Neural progenitor cell (in vitro differentiated cells): ENCODE measurements around the gene CDH13.

Experiments used
- EZH2 ChIP-seq: fragments of 200-600 bp; sonication (generic); IDR thresholded peaks from 2 replicates; pipeline ENCODE4 v1.6.1; 2017; ENCODE audit warnings: antibody characterized with exemption, mild to moderate bottlenecking, moderate library complexity
- TF ChIP-seq, protein P1 (sequence below): fragments of 200-600 bp; sonication (generic); IDR thresholded peaks from 2 replicates; pipeline ENCODE4 v1.5.1; 2017; ENCODE audit warnings: antibody characterized with exemption, mild to moderate bottlenecking

- TF ChIP-seq, protein P1, sequence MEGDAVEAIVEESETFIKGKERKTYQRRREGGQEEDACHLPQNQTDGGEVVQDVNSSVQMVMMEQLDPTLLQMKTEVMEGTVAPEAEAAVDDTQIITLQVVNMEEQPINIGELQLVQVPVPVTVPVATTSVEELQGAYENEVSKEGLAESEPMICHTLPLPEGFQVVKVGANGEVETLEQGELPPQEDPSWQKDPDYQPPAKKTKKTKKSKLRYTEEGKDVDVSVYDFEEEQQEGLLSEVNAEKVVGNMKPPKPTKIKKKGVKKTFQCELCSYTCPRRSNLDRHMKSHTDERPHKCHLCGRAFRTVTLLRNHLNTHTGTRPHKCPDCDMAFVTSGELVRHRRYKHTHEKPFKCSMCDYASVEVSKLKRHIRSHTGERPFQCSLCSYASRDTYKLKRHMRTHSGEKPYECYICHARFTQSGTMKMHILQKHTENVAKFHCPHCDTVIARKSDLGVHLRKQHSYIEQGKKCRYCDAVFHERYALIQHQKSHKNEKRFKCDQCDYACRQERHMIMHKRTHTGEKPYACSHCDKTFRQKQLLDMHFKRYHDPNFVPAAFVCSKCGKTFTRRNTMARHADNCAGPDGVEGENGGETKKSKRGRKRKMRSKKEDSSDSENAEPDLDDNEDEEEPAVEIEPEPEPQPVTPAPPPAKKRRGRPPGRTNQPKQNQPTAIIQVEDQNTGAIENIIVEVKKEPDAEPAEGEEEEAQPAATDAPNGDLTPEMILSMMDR: no peak
- no peak for TF ChIP-seq EZH2
Observed at GRCh38 chr16:82713778-82714177, 87.0 kb downstream of the CDH13 start.
